Measurements from ENCODE around the gene ANKEF1.

Gene ANKEF1

GRCh38 chr20:10080574-10080973, 45.8 kb downstream of the ANKEF1 start:
- no peak for DNase-seq (ENCODE audit: low read depth in 2 of 2)

DNA sequence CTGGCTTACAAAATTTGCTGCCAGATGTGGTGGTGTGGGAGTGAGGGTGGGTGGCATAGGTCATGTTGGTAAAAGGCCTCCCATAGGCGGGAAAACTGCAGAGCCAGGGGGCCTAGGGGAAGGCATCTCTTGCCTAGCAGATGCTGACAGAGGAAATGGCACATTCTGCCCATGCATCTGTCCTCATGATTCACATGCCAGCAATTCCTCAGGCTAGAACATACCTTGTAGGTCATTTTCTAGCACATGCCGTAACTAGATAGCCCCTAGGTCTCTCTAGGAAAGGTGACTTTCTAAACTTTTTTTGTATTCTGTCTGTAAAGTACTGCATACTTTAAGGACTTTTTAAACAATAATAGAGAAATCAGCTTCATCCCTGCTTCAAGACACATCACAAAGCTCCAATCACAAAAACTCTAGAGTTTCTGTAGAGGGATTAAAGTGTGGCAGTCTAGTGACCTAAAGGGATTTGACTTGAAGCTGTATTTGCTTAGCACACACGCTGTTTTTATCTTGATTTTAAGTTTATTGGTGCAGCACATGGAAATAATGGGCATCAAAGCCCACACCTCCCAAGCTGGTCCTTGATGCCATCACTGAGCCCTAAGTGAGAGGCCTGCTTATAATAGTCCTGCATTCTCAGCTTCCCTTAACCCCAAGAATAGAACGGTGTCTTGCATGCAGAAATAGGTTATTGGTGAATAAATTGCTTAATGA, 55.2 kb downstream of the ANKEF1 start:
- no peak for DNase-seq (ENCODE audit: low read depth in 2 of 2)

- no peak for DNase-seq (ENCODE audit: low read depth in 2 of 2)
Observed at GRCh38 chr20:10090588-10091166, 55.9 kb downstream of the ANKEF1 start.

GRCh38 chr20:10093087-10093591, 58.4 kb downstream of the ANKEF1 start:
- no peak for DNase-seq (ENCODE audit: low read depth in 2 of 2)

DNA sequence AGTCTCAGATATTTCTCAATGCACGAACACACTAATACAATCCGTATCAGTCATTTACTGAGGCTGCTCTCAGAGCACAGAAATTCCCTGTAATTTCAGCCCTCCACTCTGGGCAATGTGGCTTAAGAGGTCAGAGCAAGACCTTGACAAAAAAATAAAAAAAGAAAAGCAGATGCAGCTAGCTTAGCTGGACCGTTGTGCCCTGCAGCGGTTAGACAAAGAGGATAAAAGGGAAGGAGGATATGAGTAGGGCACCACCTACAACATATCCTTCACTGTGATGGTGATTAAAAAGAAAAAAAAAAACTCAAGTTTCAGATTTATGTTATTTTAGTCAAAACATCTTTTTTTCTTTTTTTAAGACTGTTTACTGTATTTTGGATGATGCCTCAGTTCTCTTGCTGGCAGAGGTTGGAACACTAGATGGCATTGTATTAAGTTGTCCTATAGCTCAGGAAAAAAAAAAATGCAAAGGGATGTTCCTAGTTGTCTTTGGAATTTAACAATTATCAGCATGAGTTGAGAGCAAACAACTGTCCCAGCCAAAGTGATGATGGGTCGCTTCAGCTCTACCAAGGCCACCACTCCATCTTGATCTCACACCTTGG, 59.9 kb downstream of the ANKEF1 start:
- DNase-seq (ENCODE audit: low read depth in 2 of 2), result no peak

DNA sequence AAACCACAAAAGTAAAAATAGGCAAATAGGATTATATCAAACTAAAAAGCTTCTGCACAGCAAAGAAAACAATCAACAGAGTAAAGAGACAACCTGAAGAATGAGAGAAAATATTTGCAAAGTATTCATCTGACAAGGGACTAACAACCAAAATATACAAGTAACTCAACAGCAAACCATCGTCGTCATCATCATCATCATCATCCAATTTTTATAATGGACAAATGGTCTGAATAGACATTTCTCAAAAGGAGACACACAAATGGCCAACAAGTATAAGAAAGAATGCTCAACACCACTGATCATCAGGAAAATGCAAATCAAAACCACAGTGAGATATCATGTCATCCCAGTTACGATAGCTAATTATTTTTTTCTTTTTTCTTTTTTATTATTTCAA, 62.0 kb downstream of the ANKEF1 start:
- no peak for DNase-seq (ENCODE audit: low read depth in 2 of 2)

GRCh38 chr20:10105046-10105445, 70.3 kb downstream of the ANKEF1 start:
- no peak for DNase-seq (ENCODE audit: low read depth in 2 of 2)

Data from stimulated activated CD4-positive, alpha-beta T cell treated with anti-CD3 and anti-CD28 coated beads, Interleukin-15, amount 100 ng/mL, for 48 hours (primary cell).